Hepatocyte (in vitro differentiated cells): Measurements from ENCODE around the gene ZNF701. TPM values are rescaled to one million over a fixed set of nuclear protein-coding genes. Genes with fewer than 3 reads are reported as not detected.
"Not testable (repeated sequence)": the region's sequence is repeated elsewhere in the genome, so short reads cannot be mapped to it uniquely, and the experiment has no call there.

Experiments used
- DNase-seq: peaks from one replicate; pipeline ENCODE4 v3.0.0-alpha.2; 2016; ENCODE audit warnings: low spot score
- H2AFZ ChIP-seq: fragments of 200-600 bp; sonication (generic); 2 replicates; pipeline ENCODE4 v1.6.0; 2016; ENCODE audit warnings: antibody characterized with exemption, mild to moderate bottlenecking
- H3K27ac ChIP-seq: fragments of 200-600 bp; sonication (generic); 2 replicates; pipeline ENCODE4 v1.5.1; 2016; ENCODE audit warnings: mild to moderate bottlenecking
- H3K27me3 ChIP-seq: fragments of 200-600 bp; sonication (generic); 2 replicates; pipeline ENCODE4 v1.6.1; 2016
- H3K36me3 ChIP-seq: fragments of 200-600 bp; sonication (generic); replicated peaks from 2 replicates; pipeline ENCODE4 v1.5.1; 2016; ENCODE audit warnings: low read depth; ENCODE audit not compliant: insufficient read depth
- H3K4me1 ChIP-seq: fragments of 200-600 bp; sonication (generic); 2 replicates; pipeline ENCODE4 v1.5.1; 2016; ENCODE audit warnings: mild to moderate bottlenecking, moderate library complexity; ENCODE audit not compliant: insufficient read depth
- H3K4me2 ChIP-seq: fragments of 200-600 bp; sonication (generic); 2 replicates; pipeline ENCODE4 v1.6.0; 2016
- H3K4me3 ChIP-seq: fragments of 200-600 bp; sonication (generic); 2 replicates; pipeline ENCODE4 v1.5.1; 2016; ENCODE audit warnings: mild to moderate bottlenecking
- H3K79me2 ChIP-seq: fragments of 200-600 bp; sonication (generic); 2 replicates; pipeline ENCODE4 v1.6.0; 2017; ENCODE audit warnings: mild to moderate bottlenecking
- H3K9me2 ChIP-seq: fragments of 200-600 bp; sonication (generic); replicated peaks from 2 replicates; pipeline ENCODE4 v1.6.0; 2017; ENCODE audit warnings: mild to moderate bottlenecking; ENCODE audit not compliant: insufficient read depth
- H3K9me3 ChIP-seq: fragments of 200-600 bp; sonication (generic); 2 replicates; pipeline ENCODE4 v1.5.1; 2016; ENCODE audit warnings: low read depth, mild to moderate bottlenecking
- H4K20me1 ChIP-seq: fragments of 200-600 bp; sonication (generic); 2 replicates; pipeline ENCODE4 v1.6.0; 2016; ENCODE audit warnings: mild to moderate bottlenecking; ENCODE audit not compliant: insufficient read depth, poor library complexity, severe bottlenecking
- EZH2 ChIP-seq: fragments of 200-600 bp; sonication (generic); IDR thresholded peaks from 2 replicates; pipeline ENCODE4 v1.6.1; 2016; ENCODE audit warnings: antibody characterized with exemption, mild to moderate bottlenecking, borderline replicate concordance
- EZH2phosphoT487 ChIP-seq: fragments of 200-600 bp; sonication (generic); IDR thresholded peaks from one replicate; pipeline ENCODE4 v1.6.1; 2018; ENCODE audit warnings: antibody characterized with exemption, mild to moderate bottlenecking, low read depth, moderate library complexity; ENCODE audit not compliant: unreplicated experiment, severe bottlenecking
- WGBS: methylation state at CpG from one replicate; pipeline ENCODE4 v1.1.6; 2016; ENCODE audit warnings: low lambda C conversion rate; ENCODE audit errors: missing lambda C conversion rate; 5-methylcytosine and 5-hydroxymethylcytosine counted together
- polyA plus RNA-seq: library from polyadenylated mRNA; unstranded; fragments of >200 nt; fragmentation: Nextera tagmentation; extraction: Ambion mirVana; gene quantifications from 2 replicates; pipeline ENCODE4 v1.2.1, GENCODE V29; 2016
- total RNA-seq: library from RNA; depleted of rRNA; stranded (reverse); fragments of >200 nt; gene quantifications from 2 replicates; pipeline ENCODE4 v1.2.3, GENCODE V29; 2014
- TF ChIP-seq, protein P1 (sequence below): fragments of 200-600 bp; sonication (generic); IDR thresholded peaks from 2 replicates; pipeline ENCODE4 v1.5.1; 2016; ENCODE audit warnings: antibody characterized with exemption, mild to moderate bottlenecking; ENCODE audit not compliant: poor library complexity

The ZNF701 gene
- total and polyA plus RNA-seq, 2 experiments from 2014 or later: 9.3 to 15.2 TPM

DNA sequence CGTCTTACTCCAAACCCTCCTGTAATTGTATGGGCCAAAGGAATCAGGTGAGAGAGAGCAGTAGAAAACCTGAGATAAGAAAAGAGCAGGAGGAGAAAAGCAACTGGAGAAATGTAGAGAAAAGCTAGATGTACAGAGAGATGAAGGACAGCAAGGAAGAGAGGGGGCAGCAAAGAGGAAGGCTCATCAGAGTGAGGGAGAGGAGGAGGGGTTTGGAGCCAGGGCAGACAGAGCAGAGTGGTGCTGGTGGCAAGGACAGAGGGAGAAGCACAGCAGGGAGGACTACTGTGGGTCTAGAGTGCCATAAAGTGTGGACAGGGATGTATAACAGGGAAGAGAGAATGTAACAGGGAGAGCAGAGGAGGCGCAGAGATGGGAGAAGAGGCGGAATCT, 31.9 kb downstream of the ZNF701 start:
- Histone ChIP-seq H3K4me2 (peak overlapping the region; percentile 88), H3K4me3 (peak overlapping the region; percentile 78), H3K27ac (peak overlapping the region; percentile 86), H3K79me2 (peaks cover 47% of the 10 kb centered on the region), H2AFZ (peak overlapping the region; percentile 71), H3K4me1 (peaks cover 14% of the 10 kb centered on the region)
- not testable (repeated sequence) for H3K9me2 ChIP-seq, H3K36me3 ChIP-seq, H4K20me1 ChIP-seq, H3K27me3 ChIP-seq, H3K9me3 ChIP-seq
- 53% methylated on average over 3 of the region's 3 CpGs for WGBS
- DNase-seq: peak; percentile 36
- TF ChIP-seq, protein P1, sequence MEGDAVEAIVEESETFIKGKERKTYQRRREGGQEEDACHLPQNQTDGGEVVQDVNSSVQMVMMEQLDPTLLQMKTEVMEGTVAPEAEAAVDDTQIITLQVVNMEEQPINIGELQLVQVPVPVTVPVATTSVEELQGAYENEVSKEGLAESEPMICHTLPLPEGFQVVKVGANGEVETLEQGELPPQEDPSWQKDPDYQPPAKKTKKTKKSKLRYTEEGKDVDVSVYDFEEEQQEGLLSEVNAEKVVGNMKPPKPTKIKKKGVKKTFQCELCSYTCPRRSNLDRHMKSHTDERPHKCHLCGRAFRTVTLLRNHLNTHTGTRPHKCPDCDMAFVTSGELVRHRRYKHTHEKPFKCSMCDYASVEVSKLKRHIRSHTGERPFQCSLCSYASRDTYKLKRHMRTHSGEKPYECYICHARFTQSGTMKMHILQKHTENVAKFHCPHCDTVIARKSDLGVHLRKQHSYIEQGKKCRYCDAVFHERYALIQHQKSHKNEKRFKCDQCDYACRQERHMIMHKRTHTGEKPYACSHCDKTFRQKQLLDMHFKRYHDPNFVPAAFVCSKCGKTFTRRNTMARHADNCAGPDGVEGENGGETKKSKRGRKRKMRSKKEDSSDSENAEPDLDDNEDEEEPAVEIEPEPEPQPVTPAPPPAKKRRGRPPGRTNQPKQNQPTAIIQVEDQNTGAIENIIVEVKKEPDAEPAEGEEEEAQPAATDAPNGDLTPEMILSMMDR: peak; percentile 28

DNA sequence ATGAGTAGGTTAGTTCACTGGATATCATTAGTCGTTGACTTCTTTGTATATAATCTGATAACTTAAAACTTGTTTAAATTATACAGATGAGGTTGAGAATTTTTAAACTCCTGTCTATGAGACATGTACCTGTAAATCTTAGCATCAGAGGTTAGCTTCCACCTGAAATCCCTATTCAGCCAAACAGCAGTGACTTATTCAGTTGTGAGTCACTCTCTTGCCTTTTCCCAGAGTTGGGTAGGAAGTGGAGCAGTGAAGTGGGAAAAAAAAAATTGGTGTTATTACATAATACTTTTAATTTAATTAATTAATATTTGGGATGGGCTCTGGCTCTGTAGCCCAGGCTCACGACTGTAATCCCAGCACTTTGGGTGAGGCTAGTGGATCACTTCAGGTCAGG, 32.9 kb downstream of the ZNF701 start:
- Histone ChIP-seq H3K9me3 (no peaks in the 10 kb centered on the region), H3K9me2 (no peaks in the 10 kb centered on the region), H3K36me3 (no peaks in the 10 kb centered on the region), H3K4me3 (no peak overlapping the region), H3K79me2 (peaks cover 57% of the 10 kb centered on the region), H4K20me1 (no peaks in the 10 kb centered on the region), H3K4me2 (peak overlapping the region; percentile 88), H3K27me3 (no peaks in the 10 kb centered on the region), H2AFZ (no peak overlapping the region), H3K27ac (no peak overlapping the region), H3K4me1 (peaks cover 14% of the 10 kb centered on the region)
- TF ChIP-seq EZH2phosphoT487 (no peak), EZH2 (no peak)
- TF ChIP-seq, protein P1: no peak
- WGBS: 93% methylated on average over 2 of the region's 2 CpGs
- no peak for DNase-seq

DNA sequence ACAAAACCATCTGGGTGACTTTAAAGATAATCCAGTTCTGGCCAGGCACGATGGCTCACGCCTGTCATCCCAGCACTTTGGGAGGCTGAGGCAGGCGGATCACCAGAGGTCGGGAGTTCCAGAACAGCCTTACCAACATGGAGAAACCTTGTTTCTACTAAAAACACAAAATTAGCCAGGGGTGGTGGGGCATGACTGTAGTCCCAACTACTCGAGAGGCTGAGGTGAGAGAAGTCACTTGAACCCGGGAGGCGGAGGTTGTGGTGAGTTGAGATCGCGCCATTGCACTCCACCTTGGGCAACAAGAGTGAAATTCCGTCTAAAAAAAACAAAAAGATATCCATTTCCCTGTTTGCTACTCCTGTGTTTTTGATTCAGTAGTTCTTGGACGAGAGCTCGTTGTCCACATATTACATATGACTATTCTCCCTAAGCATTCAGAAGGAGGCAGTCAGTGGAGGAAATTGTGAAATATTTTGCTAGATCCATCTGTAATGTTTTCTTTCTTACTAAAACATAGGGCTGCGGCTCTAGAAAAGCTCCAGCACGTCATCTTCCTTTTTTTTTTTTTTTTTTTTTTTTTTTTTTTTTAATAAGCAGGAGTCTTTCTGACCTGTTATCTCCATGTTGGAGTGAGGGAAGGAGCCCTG, 33.6 kb downstream of the ZNF701 start:
- H2AFZ ChIP-seq: no peak overlapping the region
- H3K4me1 ChIP-seq: peaks cover 14% of the 10 kb centered on the region
- no peaks in the 10 kb centered on the region for H3K36me3 ChIP-seq
- no peaks in the 10 kb centered on the region for H4K20me1 ChIP-seq
- DNase-seq: no peak
- H3K9me2 ChIP-seq: no peaks in the 10 kb centered on the region
- peak overlapping the region; percentile 88 for H3K4me2 ChIP-seq
- no peak overlapping the region for H3K27ac ChIP-seq
- peaks cover 62% of the 10 kb centered on the region for H3K79me2 ChIP-seq
- TF ChIP-seq EZH2 (no peak), EZH2phosphoT487 (no peak)
- TF ChIP-seq, protein P1: no peak
- no peaks in the 10 kb centered on the region for H3K27me3 ChIP-seq
- no peak overlapping the region for H3K4me3 ChIP-seq
- H3K9me3 ChIP-seq: no peaks in the 10 kb centered on the region
- 94% methylated on average over 14 of the region's 14 CpGs for WGBS
